ENCODE measurements around the gene DDX27. TPM values are rescaled to one million over a fixed set of nuclear protein-coding genes. Genes with fewer than 3 reads are reported as not detected.

The DDX27 gene
- total and polyA plus RNA-seq, 2 of the 13 experiments (the other 11 are each of a cell fraction or from before 2014, with no cell fraction given), result 42.6 to 72.8 TPM

GRCh38 chr20:49216991-49217578 is 2.1 kb upstream of the DDX27 start (continued):
- TF ChIP-seq ZNF639 (CRISPR knock-in tag; conservative IDR thresholded peaks at IDR 0.05), result no peak
- peak; percentile 74; the same call in 1 of the 2 replicates for TF ChIP-seq E2F5 (CRISPR knock-in tag; conservative IDR thresholded peaks at IDR 0.05)
- TF ChIP-seq HMG20B (CRISPR knock-in tag; conservative IDR thresholded peaks at IDR 0.05), result no peak
- no peak for TF ChIP-seq CENPT (CRISPR knock-in tag; IDR thresholded peaks at IDR 0.05; ENCODE audit: low read depth)
- TF ChIP-seq SNAPC2 (CRISPR knock-in tag; IDR thresholded peaks at IDR 0.05), result no peak
- peak; percentile 94 for TF ChIP-seq TEAD3 (CRISPR knock-in tag; optimal IDR thresholded peaks at IDR 0.05; ENCODE audit: borderline replicate concordance)
- TF ChIP-seq IKZF1 (IDR thresholded peaks at IDR 0.05), result no peak
- TF ChIP-seq SOX6 (IDR thresholded peaks at IDR 0.05), result no peak
- TF ChIP-seq SOX6 (CRISPR knock-in tag; IDR thresholded peaks at IDR 0.05), result 0 out of 2 replicates have a peak, but pooled peaks have one; percentile 52
- TF ChIP-seq ZNF557 (CRISPR knock-in tag; IDR thresholded peaks at IDR 0.05), result no peak
- no peak for TF ChIP-seq JUNB (CRISPR knock-in tag; IDR thresholded peaks at IDR 0.05; ENCODE audit: borderline replicate concordance)
- TF ChIP-seq NFIB (CRISPR knock-in tag; IDR thresholded peaks at IDR 0.05; ENCODE audit: borderline replicate concordance), result no peak
- no peak for TF ChIP-seq IRF9 (CRISPR knock-in tag; IDR thresholded peaks at IDR 0.05; ENCODE audit: borderline replicate concordance)
- peak; percentile 67 for TF ChIP-seq JARID2 (CRISPR knock-in tag; IDR thresholded peaks at IDR 0.05; ENCODE audit: insufficient replicate concordance)
- no peak for TF ChIP-seq ATF1 (CRISPR knock-in tag; IDR thresholded peaks at IDR 0.05)
- no peak for TF ChIP-seq ZNF18 (CRISPR knock-in tag; IDR thresholded peaks at IDR 0.05; ENCODE audit: insufficient replicate concordance)
- TF ChIP-seq ZNF75D (CRISPR knock-in tag; IDR thresholded peaks at IDR 0.05; ENCODE audit: borderline replicate concordance), result no peak
- no peak for TF ChIP-seq ZNF709 (CRISPR knock-in tag; IDR thresholded peaks at IDR 0.05)
- TF ChIP-seq NFRKB (IDR thresholded peaks at IDR 0.05), result no peak
- TF ChIP-seq ZNF235 (CRISPR knock-in tag; IDR thresholded peaks at IDR 0.05; ENCODE audit: borderline replicate concordance), result no peak
- peak; percentile 83 for TF ChIP-seq PHF5A (CRISPR knock-in tag; IDR thresholded peaks at IDR 0.05; ENCODE audit: low read depth, unreplicated experiment)
- TF ChIP-seq ZNF614 (CRISPR knock-in tag; IDR thresholded peaks at IDR 0.05; ENCODE audit: borderline replicate concordance), result peak; percentile 94
- TF ChIP-seq NFE2L2 (IDR thresholded peaks at IDR 0.05; ENCODE audit: low read length), result peak; percentile 17; the same call in 1 of the 2 replicates
- TF ChIP-seq MBNL3 (CRISPR knock-in tag; conservative IDR thresholded peaks at IDR 0.05), result no peak
- TF ChIP-seq ZNF160 (CRISPR knock-in tag; IDR thresholded peaks at IDR 0.05), result no peak
- TF ChIP-seq CREBL2 (CRISPR knock-in tag; IDR thresholded peaks at IDR 0.05; ENCODE audit: borderline replicate concordance), result no peak
- no peak for TF ChIP-seq DDIT3 (CRISPR knock-in tag; IDR thresholded peaks at IDR 0.05)
- no peak for TF ChIP-seq FOXM1 (CRISPR knock-in tag; IDR thresholded peaks at IDR 0.05)
